Measurements from ENCODE around the gene PCMTD2.
A peak's percentile ranks its signal among the peaks of the same experiment; 100 is the strongest.
"Not testable (repeated sequence)": the region's sequence is repeated elsewhere in the genome, so short reads cannot be mapped to it uniquely, and the experiment has no call there.

Gene PCMTD2

DNA sequence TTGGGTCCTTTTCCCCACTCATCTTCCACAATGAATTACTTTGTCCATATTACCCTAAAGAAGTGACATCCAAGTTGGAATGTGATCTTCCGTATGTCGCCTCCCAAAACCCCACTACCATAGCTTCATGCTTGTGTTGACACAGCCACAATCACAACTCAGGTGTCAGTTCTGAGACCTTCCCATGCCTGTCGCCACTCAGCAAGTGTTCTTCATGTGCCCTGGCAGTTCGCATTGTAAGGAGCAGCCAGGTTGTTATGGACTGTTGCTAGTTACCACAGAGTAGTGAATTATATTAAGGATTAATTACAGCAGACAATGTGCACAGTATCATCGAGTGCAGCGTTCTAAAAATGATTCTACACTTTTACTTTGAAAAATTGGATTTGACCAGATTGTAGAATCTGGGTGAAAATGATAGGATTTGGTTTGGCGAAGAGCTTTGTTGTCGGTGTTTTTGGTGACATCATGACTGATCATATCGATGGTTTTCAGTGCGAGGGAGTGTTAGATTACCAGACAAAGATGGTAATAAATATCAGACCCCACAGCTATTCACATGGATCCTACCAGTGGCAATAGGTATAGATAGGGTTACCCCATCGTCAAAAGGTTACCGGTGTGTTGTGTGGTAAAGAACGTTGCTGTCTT is 1.7 kb downstream of the PCMTD2 start:
- no peak for DNase-seq

GRCh38 chr20:64258071-64258823 is 2.7 kb downstream of the PCMTD2 start:
- DNase-seq = no peak

DNA sequence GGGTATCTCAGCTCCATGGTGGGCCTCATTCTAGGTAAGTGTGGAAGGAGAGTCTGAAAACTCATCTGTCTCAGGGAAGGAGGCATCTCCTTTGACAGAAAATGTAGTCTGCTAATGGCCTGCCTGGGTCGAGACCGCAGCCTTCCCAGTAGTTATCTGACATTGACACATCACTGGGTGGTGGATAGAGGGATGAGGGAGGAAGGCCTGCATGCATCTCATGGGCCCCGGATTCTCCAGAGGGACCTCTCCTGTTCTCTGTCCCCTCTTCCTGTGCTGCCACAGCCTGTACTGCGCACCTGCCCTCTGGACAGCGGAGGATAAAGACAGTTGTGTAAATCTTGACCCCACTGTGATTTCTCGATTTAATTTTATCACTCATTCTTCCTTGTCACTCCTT is 4.7 kb downstream of the PCMTD2 start:
- no peak for DNase-seq

DNA sequence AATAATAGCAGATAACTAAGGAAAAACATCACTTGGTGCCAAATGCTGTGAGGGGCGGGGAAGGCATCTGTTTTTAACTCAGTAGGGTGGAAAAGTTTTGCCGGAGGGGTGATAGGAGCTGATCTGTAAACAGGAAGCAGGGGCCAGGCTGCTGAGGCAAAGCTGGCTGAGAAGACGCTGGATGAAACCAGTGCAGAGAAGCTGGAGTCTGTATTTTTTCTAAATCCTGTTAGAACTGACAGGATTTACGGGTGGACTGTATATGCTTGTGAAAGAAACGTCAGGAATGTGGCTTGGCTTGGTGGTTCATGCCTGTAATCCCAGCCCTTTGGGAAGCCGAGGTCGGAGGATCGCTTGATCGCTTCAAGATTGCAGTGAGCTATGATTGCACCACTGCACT is 5.6 kb downstream of the PCMTD2 start:
- no peak for DNase-seq

DNA sequence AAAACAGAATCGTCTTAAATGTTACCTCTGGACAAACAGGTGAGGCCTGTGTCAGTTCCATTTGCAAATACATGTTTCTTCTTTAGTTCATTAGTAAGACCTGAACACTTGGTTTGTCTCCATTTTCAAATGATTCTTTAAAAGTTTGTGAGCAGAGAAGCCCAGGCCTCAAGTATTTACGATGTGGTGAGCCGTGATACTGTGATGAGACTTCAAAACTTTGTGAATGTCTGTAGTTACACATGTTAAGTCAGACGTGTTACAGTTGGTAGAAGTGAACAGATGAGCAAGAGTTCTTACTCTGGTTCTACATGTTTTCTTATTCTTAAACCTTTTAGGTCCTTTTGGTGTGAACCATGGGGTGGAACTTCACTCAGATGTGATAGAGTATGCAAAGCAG is 8.5 kb downstream of the PCMTD2 start:
- DNase-seq = no peak

GRCh38 chr20:64265201-64265600 is 9.7 kb downstream of the PCMTD2 start:
- DNase-seq = no peak

DNA sequence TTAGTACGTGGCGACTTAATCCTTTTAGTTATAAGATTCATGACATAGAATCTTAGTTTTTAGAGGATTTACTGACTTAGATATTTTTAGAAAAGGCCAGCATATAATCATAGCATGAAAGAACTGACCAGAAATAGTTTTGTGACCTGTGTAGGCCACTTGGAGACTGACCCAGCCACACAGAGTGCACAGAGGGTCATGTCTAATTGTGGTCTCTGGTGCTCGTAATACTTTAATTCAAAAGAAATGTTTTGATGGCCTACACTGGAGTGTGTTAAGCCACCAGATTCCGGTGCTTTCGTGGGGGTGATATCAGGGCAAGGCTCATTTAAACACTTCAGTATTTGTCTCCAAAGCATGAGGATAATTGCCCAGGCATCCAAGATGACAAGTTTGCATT is 11.4 kb downstream of the PCMTD2 start:
- no peak for DNase-seq

DNA sequence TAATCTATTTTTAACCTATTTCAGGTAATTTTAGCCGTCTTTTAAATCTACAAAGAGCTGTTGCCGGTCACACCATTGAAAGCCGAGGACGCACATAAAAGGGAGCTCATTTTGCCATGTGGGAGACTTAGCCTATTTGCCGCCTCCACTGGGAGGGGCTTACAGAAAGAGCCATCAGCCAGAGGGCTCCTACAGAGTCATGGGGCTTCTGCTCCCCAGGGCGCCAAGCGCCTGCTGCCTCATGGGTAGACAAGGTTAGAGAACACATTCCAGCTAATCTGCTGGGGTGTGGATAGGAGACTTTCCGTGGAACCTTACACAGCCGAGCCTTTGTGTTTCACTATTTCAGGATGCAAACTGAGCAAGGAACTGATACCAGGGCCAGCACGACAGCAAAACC is 12.6 kb downstream of the PCMTD2 start:
- no peak for DNase-seq

- no peak for DNase-seq
These were observed 14.3 kb downstream of the PCMTD2 start for GRCh38 chr20:64269604-64270411.

GRCh38 chr20:64271636-64272035 is 16.1 kb downstream of the PCMTD2 start:
- no peak for DNase-seq

GRCh38 chr20:64273109-64273508 is 17.6 kb downstream of the PCMTD2 start:
- DNase-seq = no peak

DNA sequence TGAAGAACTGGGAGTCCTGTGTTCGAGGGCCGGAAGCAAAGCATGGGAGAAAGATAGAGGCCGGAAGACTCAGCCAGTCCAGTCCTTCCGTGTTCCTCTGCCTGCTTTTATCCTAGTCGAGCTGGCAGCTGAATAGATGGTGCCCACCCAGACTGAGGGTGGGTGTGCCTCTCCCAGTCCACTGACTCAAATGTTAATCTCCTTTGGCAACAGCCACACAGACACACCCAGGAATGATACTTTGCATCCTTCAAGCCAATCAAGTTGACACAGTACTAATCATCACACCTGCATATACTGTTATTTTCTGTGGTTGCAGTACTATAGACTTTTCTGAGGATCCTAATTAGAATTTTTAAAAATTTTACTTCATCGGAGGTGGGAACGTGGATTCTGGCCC is 21.3 kb downstream of the PCMTD2 start:
- no peak for DNase-seq

GRCh38 chr20:64277571-64278316 is 22.2 kb downstream of the PCMTD2 start:
- DNase-seq = no peak

DNA sequence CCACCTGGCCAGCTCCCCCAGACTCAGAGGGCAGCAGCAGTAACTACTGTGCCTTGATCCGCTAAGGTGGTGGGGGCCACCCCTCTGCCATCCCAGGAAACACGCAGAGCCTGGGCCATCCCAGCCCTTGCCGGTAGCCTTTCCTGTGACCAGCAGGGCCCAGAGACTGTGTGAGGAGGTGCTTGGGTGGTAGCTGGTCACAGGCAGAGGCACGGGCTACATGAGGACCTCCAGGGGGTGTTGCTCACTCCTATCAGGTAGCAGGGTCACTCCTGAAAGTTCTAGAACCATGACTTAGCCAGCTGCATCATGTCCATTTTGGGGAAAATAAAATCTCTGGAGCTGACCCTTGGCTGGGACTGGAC is 22.8 kb downstream of the PCMTD2 start:
- no peak for DNase-seq

DNA sequence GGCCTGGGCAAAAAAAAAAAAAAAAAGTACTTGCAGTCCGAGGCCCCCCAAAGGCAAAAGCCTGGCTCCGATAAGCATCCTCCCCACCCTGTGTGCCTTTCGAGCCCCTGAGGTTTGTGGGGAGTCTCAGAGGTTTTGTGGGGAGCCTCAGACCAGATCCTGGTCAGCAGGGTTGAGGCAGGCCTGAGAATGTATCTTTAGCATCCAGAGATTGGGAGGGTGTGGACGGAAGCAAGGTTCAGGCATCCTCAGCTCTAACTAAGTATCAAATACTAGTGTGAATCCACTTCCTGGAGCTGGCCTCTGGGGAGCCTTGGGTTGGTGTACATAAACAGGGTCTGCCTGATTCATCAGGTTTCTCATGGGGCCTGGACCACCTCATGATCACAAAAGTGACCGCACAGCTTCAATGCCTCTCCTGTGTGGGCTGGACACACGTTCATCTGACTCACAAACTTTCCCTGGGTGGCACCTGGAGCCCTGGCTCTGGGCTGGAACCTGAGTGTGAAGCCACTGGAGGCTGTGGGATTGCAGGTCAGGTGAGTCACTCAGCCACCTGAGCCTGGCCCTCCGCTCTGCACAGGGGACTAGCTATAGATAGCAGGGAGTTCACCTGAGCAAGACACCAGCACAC is 24.4 kb downstream of the PCMTD2 start:
- no peak for DNase-seq

DNA sequence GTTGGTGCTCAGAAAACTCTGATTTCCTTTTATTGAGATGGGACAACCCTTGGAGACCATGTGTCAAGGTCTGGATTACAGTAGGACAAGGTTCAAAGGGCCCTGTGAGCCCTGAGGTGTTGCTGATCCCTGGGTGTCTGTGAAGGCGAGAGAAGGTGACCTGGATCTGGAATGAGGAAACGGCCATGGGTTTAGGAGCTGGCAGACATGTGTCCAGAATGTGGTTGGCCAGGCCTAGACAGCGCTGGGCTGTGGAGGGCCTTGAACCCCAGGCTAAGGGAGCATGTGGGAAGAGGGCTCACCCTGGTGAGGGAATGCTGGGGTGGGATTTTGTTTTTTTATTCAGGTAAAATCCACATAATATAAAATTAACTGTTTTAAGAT is 24.9 kb downstream of the PCMTD2 start:
- no peak for DNase-seq

- no peak for DNase-seq
These were observed 28.1 kb downstream of the PCMTD2 start for GRCh38 chr20:64283646-64284045.

DNA sequence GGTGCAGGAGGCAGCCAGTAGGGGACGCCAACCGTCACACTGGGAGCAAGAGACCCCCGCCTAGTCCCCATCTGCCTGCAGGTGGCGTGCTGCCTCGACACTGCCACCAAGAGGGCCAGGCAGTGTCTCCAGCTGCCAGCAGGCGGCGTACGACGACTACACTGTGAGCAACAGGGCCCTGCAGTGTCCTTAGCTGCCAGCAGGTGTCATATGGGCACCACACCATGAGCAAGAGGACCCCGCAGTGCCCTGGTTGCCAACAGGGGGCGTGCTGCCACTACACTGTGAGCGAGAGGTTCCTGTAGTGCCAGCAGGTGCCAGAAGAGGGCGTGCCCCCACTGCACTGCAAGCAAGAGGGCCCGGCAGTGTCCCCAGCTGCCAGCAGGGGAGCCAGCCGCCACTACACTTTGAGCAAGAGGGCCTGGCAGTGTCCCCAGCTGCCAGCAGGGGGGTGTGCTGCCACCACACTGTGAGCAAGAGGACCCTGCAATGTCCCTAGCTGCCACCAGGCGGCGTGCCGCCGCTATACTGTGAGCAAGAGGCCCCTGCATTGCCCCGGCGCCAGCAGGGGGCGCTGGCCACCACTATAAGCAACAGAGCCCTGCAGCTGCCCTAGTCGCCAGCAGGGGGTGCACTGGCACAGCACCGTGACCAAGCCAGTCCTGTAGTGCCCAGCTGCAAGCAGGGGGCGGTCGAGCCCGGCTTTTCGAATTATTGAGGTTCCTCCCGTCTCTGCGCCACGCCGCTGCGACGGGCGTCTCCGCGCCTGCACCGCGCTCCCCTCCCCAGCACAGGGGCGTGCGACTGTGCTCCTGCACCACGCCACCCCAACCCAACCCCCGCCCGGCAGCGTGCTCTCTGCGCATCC is 30.3 kb downstream of the PCMTD2 start:
- DNase-seq = peak; percentile 53

GRCh38 chr20:64286447-64287263 is 31.1 kb downstream of the PCMTD2 start:
- DNase-seq = not testable (repeated sequence)

GRCh38 chr20:64287264-64287590 is 31.7 kb downstream of the PCMTD2 start:
- not testable (repeated sequence) for DNase-seq

GRCh38 chr20:64292167-64292566 is 36.6 kb downstream of the PCMTD2 start:
- DNase-seq = not testable (repeated sequence)

All from activated gamma-delta T cell (primary cell).